Measurements from ENCODE around the gene HPS4.

HPS4 gene

DNA sequence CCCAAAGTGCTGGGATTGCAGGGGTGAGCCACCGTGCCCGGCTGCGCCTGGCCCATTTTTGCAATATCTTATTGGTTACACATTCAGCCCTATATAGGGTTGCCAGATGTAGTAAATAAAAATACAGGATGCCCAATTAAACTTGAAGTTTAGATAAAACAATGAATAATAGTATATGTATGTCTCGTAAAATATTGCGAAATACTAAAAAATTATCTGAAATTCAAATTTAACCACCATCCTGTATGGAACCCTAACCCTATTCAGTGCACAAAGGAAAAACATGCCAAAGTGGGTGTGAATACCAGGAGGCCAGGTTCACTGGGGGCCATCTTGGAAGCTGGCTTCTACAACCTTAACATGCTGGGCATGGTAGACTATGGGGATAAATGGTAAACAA, 33.8 kb upstream of the HPS4 start:
- Histone ChIP-seq H3K9ac (ENCODE audit: low read length in 5 of 5) (no peak overlapping the region), H3K4me1 (ENCODE audit: control insufficient read depth in 5 of 5, insufficient read depth in 5 of 5, low read length in 5 of 5) (peaks cover 0 to 12% (median 8%) of the 10 kb centered on the region in 5 donors), H3K27ac (ENCODE audit: low read depth, low read length) (no peak overlapping the region), H3K4me3 (ENCODE audit: low read depth in 1 of 5, low read length in 5 of 5) (no peak overlapping the region), H3K27me3 (ENCODE audit: control insufficient read depth in 5 of 5, insufficient read depth in 4 of 5, low read length in 5 of 5) (no peaks in the 10 kb centered on the region), H3K36me3 (ENCODE audit: control insufficient read depth in 5 of 5, insufficient read depth in 5 of 5, low read length in 5 of 5) (peaks cover 0 to 3% (median 1%) of the 10 kb centered on the region in 5 donors), H3K9me3 (ENCODE audit: control insufficient read depth in 5 of 5, low read length in 5 of 5) (no peaks in the 10 kb centered on the region)

DNA sequence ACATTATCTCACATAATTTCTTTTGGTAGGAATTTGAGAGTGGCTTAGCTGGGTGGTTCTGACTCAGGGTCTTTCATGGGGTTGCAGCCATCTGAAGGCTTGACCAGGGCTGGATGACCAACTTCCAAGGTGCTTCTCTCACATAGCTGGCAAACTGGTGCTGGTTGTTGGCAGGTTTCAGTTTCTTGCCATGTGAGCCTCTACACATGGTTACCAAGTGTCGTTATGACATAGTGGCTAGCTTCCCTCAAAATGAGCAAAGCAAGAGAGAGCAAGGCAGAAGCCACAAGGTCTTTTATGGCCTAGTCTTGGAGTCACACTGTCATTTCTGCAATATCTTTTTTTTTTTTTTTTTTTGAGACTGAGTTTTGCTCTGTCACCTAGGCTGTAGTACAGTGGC, 32.9 kb upstream of the HPS4 start:
- no peaks in the 10 kb centered on the region for H3K27me3 ChIP-seq (ENCODE audit: control insufficient read depth in 5 of 5, insufficient read depth in 4 of 5, low read length in 5 of 5)
- H3K9ac ChIP-seq (ENCODE audit: low read length in 5 of 5): no peak overlapping the region
- H3K36me3 ChIP-seq (ENCODE audit: control insufficient read depth in 5 of 5, insufficient read depth in 5 of 5, low read length in 5 of 5): no peaks in the 10 kb centered on the region
- peaks cover 2 to 19% (median 16%) of the 10 kb centered on the region in 5 donors for H3K4me1 ChIP-seq (ENCODE audit: control insufficient read depth in 5 of 5, insufficient read depth in 5 of 5, low read length in 5 of 5)
- H3K4me3 ChIP-seq (ENCODE audit: low read depth in 1 of 5, low read length in 5 of 5): no peak overlapping the region
- H3K27ac ChIP-seq (ENCODE audit: low read depth, low read length): no peak overlapping the region
- H3K9me3 ChIP-seq (ENCODE audit: control insufficient read depth in 5 of 5, low read length in 5 of 5): no peaks in the 10 kb centered on the region

DNA sequence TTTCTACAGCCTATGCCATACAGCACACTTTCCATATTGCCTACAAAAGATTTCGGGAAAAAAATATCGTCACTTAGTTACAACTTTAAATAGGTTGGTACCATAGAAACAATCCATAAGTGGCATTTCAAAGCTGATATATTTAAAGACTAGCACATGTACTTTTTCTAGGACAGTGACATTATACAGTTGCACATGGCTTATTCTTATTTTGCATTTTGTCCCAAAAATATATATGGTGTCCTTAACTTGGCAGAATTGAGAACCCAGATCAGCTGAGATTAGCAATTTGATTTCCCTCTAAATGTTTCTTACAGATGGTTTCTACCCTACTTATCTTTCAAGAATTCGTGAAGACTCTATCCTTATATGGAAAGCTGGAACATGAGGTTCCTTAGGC, 32.3 kb upstream of the HPS4 start:
- Histone ChIP-seq H3K27me3 (ENCODE audit: control insufficient read depth in 5 of 5, insufficient read depth in 4 of 5, low read length in 5 of 5) (no peaks in the 10 kb centered on the region), H3K9ac (ENCODE audit: low read length in 5 of 5) (no peak overlapping the region), H3K27ac (ENCODE audit: low read depth, low read length) (no peak overlapping the region), H3K4me3 (ENCODE audit: low read depth in 1 of 5, low read length in 5 of 5) (no peak overlapping the region), H3K9me3 (ENCODE audit: control insufficient read depth in 5 of 5, low read length in 5 of 5) (no peaks in the 10 kb centered on the region), H3K36me3 (ENCODE audit: control insufficient read depth in 5 of 5, insufficient read depth in 5 of 5, low read length in 5 of 5) (no peaks in the 10 kb centered on the region), H3K4me1 (ENCODE audit: control insufficient read depth in 5 of 5, insufficient read depth in 5 of 5, low read length in 5 of 5) (peaks cover 3 to 24% (median 22%) of the 10 kb centered on the region in 5 donors)

DNA sequence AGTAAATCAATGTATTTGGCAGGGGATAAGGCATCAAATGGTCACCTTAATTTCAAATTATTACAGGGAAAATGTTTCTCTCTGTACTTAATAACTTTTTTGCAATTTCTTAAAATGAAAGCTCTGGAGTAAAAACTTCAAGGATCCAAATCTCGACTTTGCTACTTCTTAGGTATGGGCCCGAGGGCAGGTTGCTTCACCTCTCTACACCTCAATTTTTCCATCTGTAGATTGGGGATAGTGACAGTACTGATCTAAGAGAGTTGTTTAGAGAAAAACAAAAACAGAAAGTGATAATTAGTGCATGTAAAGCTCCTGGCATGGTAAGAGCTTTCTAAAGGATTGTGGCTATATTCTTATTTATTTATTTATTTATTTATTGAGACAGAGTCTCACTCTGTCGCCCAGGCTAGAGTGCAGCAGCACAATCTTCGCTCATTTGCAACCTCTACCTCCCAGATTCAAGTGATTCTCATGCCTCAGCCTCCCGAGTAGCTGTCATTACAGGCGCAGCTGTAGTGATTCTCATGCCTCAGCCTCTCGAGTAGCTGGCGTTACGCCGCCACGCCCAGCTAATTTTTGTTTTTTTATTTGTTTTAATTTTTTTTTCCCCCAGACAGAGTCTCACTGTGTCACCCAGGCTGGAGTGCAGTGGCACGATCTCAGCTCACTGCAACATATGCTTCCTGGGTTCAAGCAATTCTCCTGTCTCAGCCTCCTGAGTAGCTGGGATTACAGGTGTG, 31.0 kb upstream of the HPS4 start:
- peaks cover 3 to 28% (median 24%) of the 10 kb centered on the region in 5 donors for H3K4me1 ChIP-seq (ENCODE audit: control insufficient read depth in 5 of 5, insufficient read depth in 5 of 5, low read length in 5 of 5)
- H3K9me3 ChIP-seq (ENCODE audit: control insufficient read depth in 5 of 5, low read length in 5 of 5): no peaks in the 10 kb centered on the region
- no peak overlapping the region for H3K4me3 ChIP-seq (ENCODE audit: low read depth in 1 of 5, low read length in 5 of 5)
- no peaks in the 10 kb centered on the region for H3K27me3 ChIP-seq (ENCODE audit: control insufficient read depth in 5 of 5, insufficient read depth in 4 of 5, low read length in 5 of 5)
- H3K27ac ChIP-seq (ENCODE audit: low read depth, low read length): no peak overlapping the region
- H3K36me3 ChIP-seq (ENCODE audit: control insufficient read depth in 5 of 5, insufficient read depth in 5 of 5, low read length in 5 of 5): peaks cover 0 to 7% (median 6%) of the 10 kb centered on the region in 5 donors
- H3K9ac ChIP-seq (ENCODE audit: low read length in 5 of 5): no peak overlapping the region

DNA sequence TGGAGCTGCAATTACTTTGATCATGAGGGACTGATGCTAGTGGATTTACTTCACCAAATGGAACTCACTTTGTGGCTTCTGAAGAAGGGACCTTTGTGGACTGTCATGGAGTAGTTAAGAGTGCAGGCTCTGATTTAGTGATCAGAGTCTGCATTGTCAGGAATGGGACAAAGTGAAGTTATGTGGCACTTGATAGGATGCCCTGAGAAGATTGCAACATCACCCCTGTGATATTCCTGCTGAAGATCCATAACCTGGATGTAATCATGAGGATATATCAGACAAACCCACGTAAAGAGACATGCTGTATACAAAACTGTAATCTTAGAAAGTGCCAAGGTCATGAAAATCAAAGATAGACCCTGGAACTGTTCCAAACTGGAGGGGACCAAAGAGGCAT, 30.3 kb upstream of the HPS4 start:
- Histone ChIP-seq H3K9ac (ENCODE audit: low read length in 5 of 5) (no peak overlapping the region), H3K27ac (ENCODE audit: low read depth, low read length) (no peak overlapping the region), H3K4me3 (ENCODE audit: low read depth in 1 of 5, low read length in 5 of 5) (no peak overlapping the region), H3K4me1 (ENCODE audit: control insufficient read depth in 5 of 5, insufficient read depth in 5 of 5, low read length in 5 of 5) (peaks cover 3 to 28% (median 26%) of the 10 kb centered on the region in 5 donors), H3K9me3 (ENCODE audit: control insufficient read depth in 5 of 5, low read length in 5 of 5) (no peaks in the 10 kb centered on the region), H3K27me3 (ENCODE audit: control insufficient read depth in 5 of 5, insufficient read depth in 4 of 5, low read length in 5 of 5) (no peaks in the 10 kb centered on the region), H3K36me3 (ENCODE audit: control insufficient read depth in 5 of 5, insufficient read depth in 5 of 5, low read length in 5 of 5) (peaks cover 2 to 15% (median 14%) of the 10 kb centered on the region in 5 donors)

DNA sequence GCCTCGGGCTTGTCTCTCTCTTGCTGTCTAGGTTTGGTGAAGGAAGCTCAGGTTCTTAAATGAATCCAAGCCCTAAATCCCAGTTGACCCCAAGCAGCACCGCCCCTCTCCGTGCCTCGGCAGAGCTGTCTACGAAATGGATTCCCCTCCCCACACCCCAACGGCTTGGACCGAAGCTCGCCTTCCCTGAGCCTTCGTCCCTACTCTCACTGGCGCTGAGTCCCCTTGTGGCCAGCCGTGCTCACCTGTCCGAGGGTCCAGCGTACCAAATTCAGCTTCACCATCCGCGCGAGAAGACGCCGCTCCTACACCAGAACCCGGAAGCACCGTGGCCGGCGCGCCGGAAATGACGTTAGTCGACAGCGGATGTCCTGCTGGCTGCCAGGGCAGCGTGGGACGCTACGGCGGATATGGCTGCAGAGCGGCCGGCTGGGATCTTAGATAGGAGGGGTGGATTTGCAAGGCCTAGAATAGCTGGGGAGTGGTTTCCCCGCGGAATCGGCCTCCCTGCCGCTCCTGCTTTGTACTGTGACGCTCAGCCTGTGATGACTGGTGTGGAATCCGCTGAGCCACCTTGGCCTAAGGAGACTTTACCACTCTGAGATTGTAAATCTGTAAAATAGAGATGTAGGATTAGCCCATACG, 28.7 kb upstream of the HPS4 start, which contains the start of gene TFIP11:
Gene TFIP11, minus strand, starts transcription at position 325 of the 645 bp plus-strand sequence. CDS start 2,201 bp downstream, outside the sequence.
- H3K27ac ChIP-seq (ENCODE audit: low read depth, low read length): peak within 1 kb of the TSS; percentile 84
- no peaks in the 10 kb centered on the region for H3K27me3 ChIP-seq (ENCODE audit: control insufficient read depth in 5 of 5, insufficient read depth in 4 of 5, low read length in 5 of 5)
- peak within 1 kb of the TSS; percentile 86 to 98 (median 91) for H3K9ac ChIP-seq (ENCODE audit: low read length in 5 of 5)
- H3K36me3 ChIP-seq (ENCODE audit: control insufficient read depth in 5 of 5, insufficient read depth in 5 of 5, low read length in 5 of 5): peaks cover 6 to 28% (median 24%) of the 10 kb centered on the region in 5 donors
- peaks cover 3 to 28% (median 26%) of the 10 kb centered on the region in 5 donors for H3K4me1 ChIP-seq (ENCODE audit: control insufficient read depth in 5 of 5, insufficient read depth in 5 of 5, low read length in 5 of 5)
- no peaks in the 10 kb centered on the region for H3K9me3 ChIP-seq (ENCODE audit: control insufficient read depth in 5 of 5, low read length in 5 of 5)
- peak within 1 kb of the TSS; percentile 96 to 100 (median 98) for H3K4me3 ChIP-seq (ENCODE audit: low read depth in 1 of 5, low read length in 5 of 5)

DNA sequence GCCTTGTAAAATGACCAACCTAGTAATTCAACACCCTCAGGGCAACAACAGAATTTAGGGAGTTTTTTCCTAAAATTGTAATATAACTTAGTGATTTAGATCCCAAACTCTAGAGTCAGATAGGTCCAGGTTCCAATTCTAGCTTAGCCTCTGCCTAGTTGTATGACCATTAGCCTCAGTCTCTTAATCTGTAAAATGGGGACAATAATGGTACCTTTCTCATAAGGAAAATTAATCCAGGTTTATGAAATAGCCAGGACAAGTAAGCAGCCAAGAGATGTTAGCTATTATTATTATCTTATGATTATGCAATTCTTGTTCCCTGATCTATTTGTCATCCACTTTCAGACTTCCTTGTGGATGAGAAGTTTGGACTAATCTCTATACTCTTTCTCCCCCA, 24.6 kb upstream of the HPS4 start:
- Histone ChIP-seq H3K9me3 (ENCODE audit: control insufficient read depth in 5 of 5, low read length in 5 of 5) (no peaks in the 10 kb centered on the region), H3K4me1 (ENCODE audit: control insufficient read depth in 5 of 5, insufficient read depth in 5 of 5, low read length in 5 of 5) (peaks cover 3 to 31% (median 26%) of the 10 kb centered on the region in 5 donors), H3K27me3 (ENCODE audit: control insufficient read depth in 5 of 5, insufficient read depth in 4 of 5, low read length in 5 of 5) (no peaks in the 10 kb centered on the region), H3K36me3 (ENCODE audit: control insufficient read depth in 5 of 5, insufficient read depth in 5 of 5, low read length in 5 of 5) (peaks cover 25 to 68% (median 59%) of the 10 kb centered on the region in 5 donors), H3K9ac (ENCODE audit: low read length in 5 of 5) (no peak overlapping the region), H3K4me3 (ENCODE audit: low read depth in 1 of 5, low read length in 5 of 5) (no peak overlapping the region), H3K27ac (ENCODE audit: low read depth, low read length) (no peak overlapping the region)

DNA sequence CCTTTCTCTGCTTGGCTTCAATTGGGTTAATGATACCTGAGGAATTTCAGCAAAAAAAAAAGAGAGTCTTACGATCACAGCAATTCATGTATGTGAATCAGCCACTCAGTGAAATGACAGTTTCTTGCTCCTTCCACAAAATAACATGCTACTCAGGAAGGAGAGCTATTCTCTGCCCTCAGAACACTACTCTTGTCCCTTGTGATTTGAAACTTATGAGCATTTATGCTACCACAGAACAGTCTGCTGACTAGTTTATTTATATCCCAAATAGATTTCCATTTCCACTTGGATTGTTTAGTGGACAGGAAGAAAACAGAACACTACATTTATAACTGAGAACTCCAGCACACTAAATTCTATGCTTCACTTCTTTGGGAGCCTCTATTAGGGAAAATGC, 20.2 kb upstream of the HPS4 start:
- Histone ChIP-seq H3K27me3 (ENCODE audit: control insufficient read depth in 5 of 5, insufficient read depth in 4 of 5, low read length in 5 of 5) (no peaks in the 10 kb centered on the region), H3K4me3 (ENCODE audit: low read depth in 1 of 5, low read length in 5 of 5) (no peak overlapping the region), H3K9me3 (ENCODE audit: control insufficient read depth in 5 of 5, low read length in 5 of 5) (no peaks in the 10 kb centered on the region), H3K36me3 (ENCODE audit: control insufficient read depth in 5 of 5, insufficient read depth in 5 of 5, low read length in 5 of 5) (peaks cover 43 to 96% (median 82%) of the 10 kb centered on the region in 5 donors), H3K9ac (ENCODE audit: low read length in 5 of 5) (no peak overlapping the region), H3K4me1 (ENCODE audit: control insufficient read depth in 5 of 5, insufficient read depth in 5 of 5, low read length in 5 of 5) (peaks cover 0 to 8% (median 5%) of the 10 kb centered on the region in 5 donors), H3K27ac (ENCODE audit: low read depth, low read length) (no peak overlapping the region)

DNA sequence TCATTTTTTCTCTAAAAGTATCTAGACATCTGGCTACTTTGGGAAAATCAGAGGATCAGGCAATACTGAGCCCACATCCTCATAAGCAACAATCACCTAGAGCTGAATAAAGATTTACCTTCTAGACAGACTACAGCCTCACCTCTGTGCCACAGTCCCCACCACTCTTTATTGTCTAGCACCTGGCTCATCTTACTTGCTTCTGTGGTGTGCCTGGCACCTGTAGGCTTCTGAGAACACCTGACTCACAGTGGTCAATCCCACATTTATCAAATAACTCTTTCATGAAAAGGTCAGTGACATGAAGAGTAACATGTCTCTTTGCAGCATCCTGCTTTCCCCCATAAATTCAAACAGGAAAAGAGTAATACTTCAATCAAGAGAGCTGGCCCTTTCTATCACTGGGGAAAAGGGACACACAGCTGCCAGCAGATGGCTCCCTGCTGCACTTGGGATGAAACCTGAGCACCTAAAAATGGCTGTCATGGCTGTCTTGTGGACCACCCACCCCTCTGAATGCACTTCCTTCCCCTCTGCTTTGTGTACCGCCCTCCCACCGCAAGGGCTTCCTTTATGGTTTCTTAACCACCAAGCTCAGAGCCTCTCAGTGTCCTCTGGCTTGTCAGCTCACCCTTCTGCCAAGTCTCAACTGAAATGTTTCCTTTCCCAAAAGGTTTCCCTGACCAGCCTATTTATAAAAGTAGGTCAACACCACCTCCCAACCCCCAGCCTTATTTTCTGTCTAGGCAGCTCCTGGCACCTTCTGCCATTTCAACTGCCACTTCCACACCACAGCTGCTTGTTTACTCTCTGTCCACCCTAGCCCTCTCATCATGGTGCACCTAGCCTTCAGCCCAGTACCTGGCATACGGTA, 19.3 kb upstream of the HPS4 start:
- H3K36me3 ChIP-seq (ENCODE audit: control insufficient read depth in 5 of 5, insufficient read depth in 5 of 5, low read length in 5 of 5): peaks cover 39 to 96% (median 79%) of the 10 kb centered on the region in 5 donors
- H3K4me3 ChIP-seq (ENCODE audit: low read depth in 1 of 5, low read length in 5 of 5): no peak overlapping the region
- H3K27ac ChIP-seq (ENCODE audit: low read depth, low read length): no peak overlapping the region
- H3K27me3 ChIP-seq (ENCODE audit: control insufficient read depth in 5 of 5, insufficient read depth in 4 of 5, low read length in 5 of 5): no peaks in the 10 kb centered on the region
- no peaks in the 10 kb centered on the region for H3K9me3 ChIP-seq (ENCODE audit: control insufficient read depth in 5 of 5, low read length in 5 of 5)
- peaks cover 0 to 8% (median 5%) of the 10 kb centered on the region in 5 donors for H3K4me1 ChIP-seq (ENCODE audit: control insufficient read depth in 5 of 5, insufficient read depth in 5 of 5, low read length in 5 of 5)
- no peak overlapping the region for H3K9ac ChIP-seq (ENCODE audit: low read length in 5 of 5)
